ES-I3 (cell line): ENCODE measurements around the gene TMIGD1.

Experiments used
- H3K36me3 ChIP-seq: 2 replicates; pipeline ENCODE4 v1.6.1; 2013; ENCODE audit warnings: mild to moderate bottlenecking, low read length, control low read depth, moderate library complexity; ENCODE audit not compliant: insufficient read depth
- H3K4me1 ChIP-seq: 2 replicates; pipeline ENCODE4 v1.6.1; 2013; ENCODE audit warnings: mild to moderate bottlenecking, control low read depth, low read length; ENCODE audit not compliant: insufficient read depth
- H3K9ac ChIP-seq: 2 replicates; pipeline ENCODE4 v1.6.1; 2013; ENCODE audit warnings: low read depth, mild to moderate bottlenecking, low read length, moderate library complexity
- H3K9me3 ChIP-seq: 2 replicates; pipeline ENCODE4 v1.6.1; 2013; ENCODE audit warnings: mild to moderate bottlenecking, low read length, moderate library complexity; ENCODE audit not compliant: control insufficient read depth, insufficient read depth

Gene TMIGD1

GRCh38 chr17:30267625-30268024 lies 66.2 kb downstream of the TMIGD1 start:
- peaks cover 12% of the 10 kb centered on the region for H3K36me3 ChIP-seq
- no peaks in the 10 kb centered on the region for H3K9me3 ChIP-seq

More at GRCh38 chr17:30267625-30268024, 66.2 kb downstream of the TMIGD1 start:
- H3K4me1 ChIP-seq, result no peaks in the 10 kb centered on the region
- H3K9ac ChIP-seq, result no peak overlapping the region
